Osteoblast (primary cell): Measurements from ENCODE around the gene NDUFS6. TPM values are rescaled to one million over a fixed set of nuclear protein-coding genes. Genes with fewer than 3 reads are reported as not detected.

ENCODE experiments used
- DNase-seq: peaks from one replicate; pipeline ENCODE4 v3.0.0; 2011; ENCODE audit warnings: low spot score, mixed read lengths; ENCODE audit not compliant: insufficient read length; ENCODE audit errors: missing footprints
- H2AFZ ChIP-seq: 2 replicates; pipeline ENCODE4 v1.6.0; 2011; ENCODE audit warnings: mild to moderate bottlenecking, low read length
- H3K27ac ChIP-seq: 2 replicates; pipeline ENCODE4 v1.5.1; 2011; ENCODE audit warnings: mild to moderate bottlenecking, low read depth, low read length, moderate library complexity
- H3K27me3 ChIP-seq: 2 replicates; pipeline ENCODE4 v1.6.0; 2012; ENCODE audit warnings: mild to moderate bottlenecking, control low read depth, inconsistent platforms, low read length, moderate library complexity; ENCODE audit not compliant: insufficient read depth
- H3K36me3 ChIP-seq: 2 replicates; pipeline ENCODE4 v1.5.1; 2011; ENCODE audit warnings: mild to moderate bottlenecking, low read length, control low read depth, moderate library complexity; ENCODE audit not compliant: insufficient read depth
- H3K4me1 ChIP-seq: 2 replicates; pipeline ENCODE4 v1.5.1; 2011; ENCODE audit warnings: mild to moderate bottlenecking, low read length, control low read depth, moderate library complexity; ENCODE audit not compliant: insufficient read depth
- H3K4me2 ChIP-seq: 2 replicates; pipeline ENCODE4 v1.6.0; 2011; ENCODE audit warnings: mild to moderate bottlenecking, low read length; ENCODE audit not compliant: insufficient read depth
- H3K4me3 ChIP-seq: fragments of 200-600 bp; sonication (generic); 3 replicates; pipeline ENCODE4 v1.5.1; 2012; ENCODE audit warnings: mild to moderate bottlenecking, low read length, inconsistent platforms; ENCODE audit not compliant: insufficient read depth
- H3K79me2 ChIP-seq: 2 replicates; pipeline ENCODE4 v1.6.0; 2012; ENCODE audit warnings: mild to moderate bottlenecking, low read length, control low read depth, inconsistent platforms; ENCODE audit not compliant: insufficient read depth
- H3K9me3 ChIP-seq: 2 replicates; pipeline ENCODE4 v1.5.1; 2011; ENCODE audit warnings: low read depth, low read length, control low read depth
- H4K20me1 ChIP-seq: 2 replicates; pipeline ENCODE4 v1.6.0; 2012; ENCODE audit warnings: mild to moderate bottlenecking, low read length, control low read depth; ENCODE audit not compliant: insufficient read depth
- total RNA-seq: library from RNA; depleted of rRNA; stranded (reverse); fragments of >200 nt; gene quantifications from 2 replicates; pipeline ENCODE4 v1.2.3, GENCODE V29; 2012
- TF ChIP-seq, protein P1 (sequence below): IDR thresholded peaks from 2 replicates; pipeline ENCODE4 v1.5.1; 2011; ENCODE audit warnings: mild to moderate bottlenecking, low read depth, low read length, moderate library complexity; ENCODE audit errors: extremely low read depth

NDUFS6 gene
- total RNA-seq, 1 donor: 23.9 TPM

DNA sequence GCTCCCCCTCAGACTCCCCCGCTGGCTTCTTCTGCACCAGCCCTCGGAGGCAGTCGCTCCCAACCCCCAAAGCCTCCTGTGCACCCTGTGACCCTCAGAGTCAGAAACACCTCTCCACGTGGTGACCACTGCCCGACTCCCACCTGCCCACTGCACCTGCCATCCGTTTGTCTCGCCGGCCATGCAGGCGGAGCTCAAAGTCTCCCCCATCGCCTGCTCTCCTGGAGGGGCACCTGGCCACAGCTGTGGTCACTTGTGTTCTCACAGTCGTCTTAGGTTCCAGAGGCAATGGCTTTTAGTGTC, 39.8 kb upstream of the NDUFS6 start:
- Histone ChIP-seq H4K20me1 (no peaks in the 10 kb centered on the region), H3K4me1 (no peaks in the 10 kb centered on the region), H3K9me3 (peaks cover 2% of the 10 kb centered on the region), H3K4me3 (no peak overlapping the region), H3K27me3 (peaks cover 41% of the 10 kb centered on the region), H3K27ac (no peak overlapping the region), H3K36me3 (no peaks in the 10 kb centered on the region), H2AFZ (no peak overlapping the region), H3K79me2 (no peaks in the 10 kb centered on the region), H3K4me2 (no peak overlapping the region)
- TF ChIP-seq, protein P1, sequence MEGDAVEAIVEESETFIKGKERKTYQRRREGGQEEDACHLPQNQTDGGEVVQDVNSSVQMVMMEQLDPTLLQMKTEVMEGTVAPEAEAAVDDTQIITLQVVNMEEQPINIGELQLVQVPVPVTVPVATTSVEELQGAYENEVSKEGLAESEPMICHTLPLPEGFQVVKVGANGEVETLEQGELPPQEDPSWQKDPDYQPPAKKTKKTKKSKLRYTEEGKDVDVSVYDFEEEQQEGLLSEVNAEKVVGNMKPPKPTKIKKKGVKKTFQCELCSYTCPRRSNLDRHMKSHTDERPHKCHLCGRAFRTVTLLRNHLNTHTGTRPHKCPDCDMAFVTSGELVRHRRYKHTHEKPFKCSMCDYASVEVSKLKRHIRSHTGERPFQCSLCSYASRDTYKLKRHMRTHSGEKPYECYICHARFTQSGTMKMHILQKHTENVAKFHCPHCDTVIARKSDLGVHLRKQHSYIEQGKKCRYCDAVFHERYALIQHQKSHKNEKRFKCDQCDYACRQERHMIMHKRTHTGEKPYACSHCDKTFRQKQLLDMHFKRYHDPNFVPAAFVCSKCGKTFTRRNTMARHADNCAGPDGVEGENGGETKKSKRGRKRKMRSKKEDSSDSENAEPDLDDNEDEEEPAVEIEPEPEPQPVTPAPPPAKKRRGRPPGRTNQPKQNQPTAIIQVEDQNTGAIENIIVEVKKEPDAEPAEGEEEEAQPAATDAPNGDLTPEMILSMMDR: no peak
- peak; percentile 73 for DNase-seq

DNA sequence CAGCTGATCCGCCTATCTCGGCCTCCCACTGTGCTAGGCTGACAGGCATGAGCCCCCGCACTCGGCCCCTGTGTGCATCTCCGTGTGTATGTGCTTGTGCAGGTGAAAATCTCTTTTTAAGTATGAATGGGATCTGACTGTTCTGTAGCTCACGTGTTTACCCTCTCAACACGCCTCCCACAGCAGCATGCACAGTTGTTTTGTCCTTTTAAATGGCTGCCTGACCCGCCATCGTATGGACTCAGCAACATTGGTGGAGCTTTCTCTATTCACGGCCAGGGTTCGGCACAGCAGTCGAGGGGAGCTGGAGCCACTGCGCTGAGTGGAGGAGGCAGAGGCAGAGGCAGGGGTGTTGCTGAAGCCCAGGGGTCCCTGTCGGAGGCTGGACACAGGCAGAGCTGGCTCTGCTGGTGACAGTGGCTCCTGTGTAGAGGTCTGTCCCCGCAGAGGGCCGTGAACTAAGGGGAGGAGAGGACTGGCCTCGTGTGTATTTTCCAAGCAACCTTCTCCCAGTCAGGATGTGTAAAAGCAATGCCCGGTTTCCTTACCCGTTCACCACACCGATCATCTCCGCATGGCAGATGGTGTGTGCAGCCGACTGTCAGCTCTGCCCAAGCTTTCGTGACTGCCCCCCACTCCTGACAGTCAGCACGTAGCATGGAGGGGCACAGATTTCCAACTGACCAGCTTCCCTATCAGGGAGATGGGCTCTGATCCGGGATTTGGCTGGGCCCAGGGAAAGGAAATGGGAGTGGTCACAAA, 38.9 kb upstream of the NDUFS6 start:
- peaks cover 47% of the 10 kb centered on the region for H3K27me3 ChIP-seq
- DNase-seq: peak; percentile 73
- no peak overlapping the region for H3K4me3 ChIP-seq
- TF ChIP-seq, protein P1: no peak
- no peaks in the 10 kb centered on the region for H4K20me1 ChIP-seq
- no peaks in the 10 kb centered on the region for H3K79me2 ChIP-seq
- no peak overlapping the region for H2AFZ ChIP-seq
- H3K9me3 ChIP-seq: peaks cover 2% of the 10 kb centered on the region
- H3K27ac ChIP-seq: no peak overlapping the region
- H3K36me3 ChIP-seq: no peaks in the 10 kb centered on the region
- no peaks in the 10 kb centered on the region for H3K4me1 ChIP-seq
- H3K4me2 ChIP-seq: no peak overlapping the region

DNA sequence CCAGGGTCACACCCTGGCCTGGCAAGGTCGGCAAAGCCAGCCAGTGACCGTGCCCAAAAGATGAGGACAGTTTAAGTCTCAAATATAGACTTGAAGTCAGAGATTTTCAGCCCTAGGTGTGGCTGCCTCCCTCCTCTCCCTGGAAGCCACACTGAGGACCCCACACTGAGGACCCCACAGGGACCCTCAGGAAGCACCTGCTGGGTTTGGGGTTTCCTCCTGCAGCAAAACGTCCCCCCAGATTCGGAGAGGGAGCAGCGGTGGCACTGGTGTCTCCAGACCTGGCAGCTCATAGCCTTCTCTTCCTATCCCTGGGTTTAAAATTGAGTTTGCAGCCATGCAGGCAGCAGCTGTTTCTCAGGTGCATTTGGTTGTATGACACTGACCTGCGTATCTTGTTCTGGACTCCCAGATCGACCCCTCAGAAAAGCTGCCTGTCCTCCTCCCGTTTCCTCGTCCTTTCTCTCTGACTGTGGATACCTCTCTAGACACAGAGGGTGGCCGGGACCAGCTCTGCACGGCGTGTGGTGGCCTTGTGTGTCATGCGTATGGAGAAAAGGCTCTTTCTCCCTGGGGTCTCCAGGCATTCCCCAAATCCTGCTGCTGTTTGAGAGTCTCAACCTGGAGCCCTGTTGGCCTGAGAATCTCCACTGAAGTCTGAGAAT, 38.2 kb upstream of the NDUFS6 start:
- no peak overlapping the region for H3K27ac ChIP-seq
- H3K79me2 ChIP-seq: no peaks in the 10 kb centered on the region
- TF ChIP-seq, protein P1: no peak
- H3K4me3 ChIP-seq: no peak overlapping the region
- H3K4me2 ChIP-seq: no peak overlapping the region
- no peaks in the 10 kb centered on the region for H3K36me3 ChIP-seq
- H2AFZ ChIP-seq: peak overlapping the region; percentile 42
- no peaks in the 10 kb centered on the region for H3K4me1 ChIP-seq
- DNase-seq: peak; percentile 72
- H3K9me3 ChIP-seq: peaks cover 2% of the 10 kb centered on the region
- peaks cover 47% of the 10 kb centered on the region for H3K27me3 ChIP-seq
- H4K20me1 ChIP-seq: no peaks in the 10 kb centered on the region

DNA sequence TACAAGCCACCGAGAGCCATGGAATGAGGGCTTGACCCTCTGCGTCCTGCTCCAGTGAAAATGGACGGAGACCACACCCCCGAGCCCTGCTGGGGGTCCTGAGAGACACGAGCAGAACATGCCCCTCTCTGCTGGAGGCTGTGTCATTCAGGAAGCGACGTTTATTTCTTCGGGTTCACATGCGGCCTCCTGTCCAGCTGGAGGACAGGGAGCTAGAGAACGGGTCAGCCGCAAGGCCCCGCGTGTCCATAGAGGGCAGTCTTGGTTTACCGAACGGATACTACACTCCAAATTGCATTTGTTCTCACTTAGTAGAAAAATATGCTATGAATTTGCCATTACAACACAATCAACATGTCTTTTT, 37.7 kb upstream of the NDUFS6 start:
- H2AFZ ChIP-seq: peak overlapping the region; percentile 42
- no peak overlapping the region for H3K27ac ChIP-seq
- H4K20me1 ChIP-seq: no peaks in the 10 kb centered on the region
- no peak overlapping the region for H3K4me2 ChIP-seq
- peaks cover 46% of the 10 kb centered on the region for H3K27me3 ChIP-seq
- H3K36me3 ChIP-seq: no peaks in the 10 kb centered on the region
- no peaks in the 10 kb centered on the region for H3K4me1 ChIP-seq
- TF ChIP-seq, protein P1: peak; percentile 93
- peak; percentile 99 for DNase-seq
- no peak overlapping the region for H3K4me3 ChIP-seq
- H3K79me2 ChIP-seq: no peaks in the 10 kb centered on the region
- H3K9me3 ChIP-seq: peaks cover 1% of the 10 kb centered on the region
